Stimulated activated CD4-positive, alpha-beta T cell treated with anti-CD3 and anti-CD28 coated beads, TNF-alpha, amount 100 ng/mL, for 48 hours (primary cell): ENCODE data around the gene MIGA2.
"Not testable (repeated sequence)": the region's sequence is repeated elsewhere in the genome, so short reads cannot be mapped to it uniquely, and the experiment has no call there.

Source experiments
- DNase-seq, 3 donors: peaks; one replicate each; pipeline ENCODE4 v3.0.0-alpha.2; 2020; ENCODE audit warnings: low read depth in 3 of 3

The MIGA2 gene

GRCh38 chr9:129011761-129012181, 24.7 kb upstream of the MIGA2 start:
- no peak for DNase-seq

GRCh38 chr9:129012343-129012742, 24.1 kb upstream of the MIGA2 start:
- DNase-seq = no peak

- DNase-seq = no peak
Observed at GRCh38 chr9:129012893-129013448, 23.5 kb upstream of the MIGA2 start.

- DNase-seq = no peak
Observed at GRCh38 chr9:129013674-129014073, 22.8 kb upstream of the MIGA2 start.

- no peak for DNase-seq
Observed at GRCh38 chr9:129014124-129014523, 22.3 kb upstream of the MIGA2 start.

- DNase-seq = no peak
Observed at GRCh38 chr9:129014608-129015007, 21.8 kb upstream of the MIGA2 start.

- DNase-seq = no peak
Observed at GRCh38 chr9:129021091-129021490, 15.3 kb upstream of the MIGA2 start.

- DNase-seq = no peak
Observed at GRCh38 chr9:129022037-129022436, 14.4 kb upstream of the MIGA2 start.

GRCh38 chr9:129023036-129023907, 13.2 kb upstream of the MIGA2 start:
- DNase-seq = no peak

- no peak for DNase-seq
Observed at GRCh38 chr9:129023908-129024233, 12.6 kb upstream of the MIGA2 start.

GRCh38 chr9:129026442-129027223, 9.8 kb upstream of the MIGA2 start:
- DNase-seq = no peak

GRCh38 chr9:129027224-129027684, 9.2 kb upstream of the MIGA2 start:
- no peak for DNase-seq

GRCh38 chr9:129027685-129028191, 8.7 kb upstream of the MIGA2 start:
- DNase-seq = peak in 2 of 3 donors; percentile 35 to 55

GRCh38 chr9:129028192-129028966, 8.0 kb upstream of the MIGA2 start, which contains the start of gene SH3GLB2:
SH3GLB2 (minus strand) TSS chr9:129028331; CDS start chr9:129028154, 177 bp downstream.
- DNase-seq = peak; percentile 90 to 96 (median 96)

- no peak for DNase-seq
Observed at GRCh38 chr9:129030191-129030590, 6.2 kb upstream of the MIGA2 start.

- DNase-seq = no peak
Observed at GRCh38 chr9:129031514-129031913, 4.9 kb upstream of the MIGA2 start.

- DNase-seq = no peak
Observed at GRCh38 chr9:129032541-129033159, 3.8 kb upstream of the MIGA2 start.

- no peak for DNase-seq
Observed at GRCh38 chr9:129033216-129033615, 3.2 kb upstream of the MIGA2 start.

- DNase-seq = not testable (repeated sequence)
Observed at GRCh38 chr9:129035838-129036237, 588 bp upstream of the MIGA2 start.

- DNase-seq = no peak
Observed at GRCh38 chr9:129036923-129037766, 719 bp downstream of the MIGA2 start.
